Measurements from ENCODE around the gene NR2F1-AS1. TPM values are rescaled to one million over a fixed set of nuclear protein-coding genes. Genes with fewer than 3 reads are reported as not detected.

Gene NR2F1-AS1
- total and polyA plus RNA-seq, 9 of the 15 experiments (the other 6 are each of a cell fraction or from before 2014, with no cell fraction given): not detected

DNA sequence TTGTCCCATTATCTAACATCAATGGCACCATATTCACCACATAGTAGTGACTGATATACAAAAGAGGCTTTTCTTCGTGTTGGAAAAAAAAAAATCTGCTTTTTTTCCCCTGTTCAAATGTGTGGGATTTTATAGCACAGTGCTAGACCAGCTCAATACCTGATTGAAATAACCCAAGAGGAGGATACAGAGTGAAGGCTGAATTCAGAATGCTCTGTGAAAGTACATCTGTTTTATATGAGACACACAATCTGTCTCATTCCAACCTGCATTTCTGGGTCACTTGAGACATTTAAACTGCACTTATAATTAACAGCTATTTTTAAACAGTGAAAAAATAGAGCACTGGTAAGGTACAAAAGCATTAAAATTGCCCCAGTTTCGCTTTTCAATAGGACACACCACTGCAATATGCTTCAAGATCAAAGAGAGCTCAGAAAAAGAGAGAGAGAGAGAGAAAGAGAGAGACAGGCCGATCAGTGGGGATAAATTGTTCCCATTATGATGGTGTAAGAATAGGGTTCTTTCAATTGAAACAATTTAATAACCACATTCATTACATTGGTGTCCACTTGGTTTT, 179.3 kb downstream of the NR2F1-AS1 start:
- Histone ChIP-seq H3K36me3 (ENCODE audit: control insufficient read depth, insufficient read depth, low read length) (no peaks in the 10 kb centered on the region), H3K79me2 (ENCODE audit: control insufficient read depth, insufficient read depth, low read length) (no peaks in the 10 kb centered on the region), H3K4me3 (no peak overlapping the region), H2AFZ (ENCODE audit: low read depth, low read length) (no peak overlapping the region), H3K4me2 (ENCODE audit: insufficient read depth, low read length) (no peak overlapping the region), H3K9me3 (replicated peaks; ENCODE audit: control insufficient read depth, insufficient read depth, low read depth, low read length) (no peaks in the 10 kb centered on the region), H4K20me1 (replicated peaks; ENCODE audit: control insufficient read depth, insufficient read depth, low read length) (no peaks in the 10 kb centered on the region), H3K27ac (ENCODE audit: extremely low read depth, low read depth, low read length) (no peak overlapping the region), H3K4me1 (replicated peaks in 1 of 2; ENCODE audit: control insufficient read depth in 2 of 2, insufficient read depth in 2 of 2, low read length in 2 of 2) (no peaks in the 10 kb centered on the region), H3K27me3 (ENCODE audit: control insufficient read depth in 2 of 2, insufficient read depth in 2 of 2, low read length in 2 of 2) (no peaks in the 10 kb centered on the region), H3K9ac (ENCODE audit: insufficient read depth in 1 of 2, low read depth in 2 of 2, low read length in 2 of 2) (no peak overlapping the region), H3K9me1 (ENCODE audit: control insufficient read depth, insufficient read depth, low read length) (no peaks in the 10 kb centered on the region)
- no peak for ATAC-seq
- no peak for FAIRE-seq
- intact Hi-C loops (cut with micrococcal nuclease) (no loop called here), in situ Hi-C loops (cut with MboI) (no loop called here)
- WGBS (ENCODE audit: insufficient coverage, low coverage, missing lambda C conversion rate): 0% methylated on average over 3 of the region's 3 CpGs
- BruUV-seq (replicated peaks): no TSS peak
- no peak for DNase-seq (ENCODE audit: extremely low read depth in 1 of 4, low spot score in 3 of 4)
- ChIA-PET POLR2A (no interaction called here), CTCF (ENCODE audit: low intra/inter-chr PET ratio) (no interaction called here)
- no peak for TF ChIP-seq NFE2L1 (tag; IDR thresholded peaks at IDR 0.05; ENCODE audit: borderline replicate concordance, low read depth)
- no peak for TF ChIP-seq RBM22 (IDR thresholded peaks at IDR 0.05; ENCODE audit: low read depth, low read length, poor library complexity, severe bottlenecking)
- no peak for TF ChIP-seq CCAR2 (IDR thresholded peaks at IDR 0.05; ENCODE audit: low read depth, low read length)
- TF ChIP-seq SPI1 (IDR thresholded peaks at IDR 0.05; ENCODE audit: borderline replicate concordance, low read depth, low read length): no peak
- TF ChIP-seq RHOXF2B (CRISPR knock-in tag; conservative IDR thresholded peaks at IDR 0.05): no peak
- no peak for TF ChIP-seq TAF15 (IDR thresholded peaks at IDR 0.05; ENCODE audit: low read depth, low read length)
- TF ChIP-seq NFIC (IDR thresholded peaks at IDR 0.05): no peak
- no peak for TF ChIP-seq POLR2H (tag; IDR thresholded peaks at IDR 0.05; ENCODE audit: low read depth)

All from K562 (cell line).